Measurements from ENCODE around the gene CACNA1C.

Gene CACNA1C

DNA sequence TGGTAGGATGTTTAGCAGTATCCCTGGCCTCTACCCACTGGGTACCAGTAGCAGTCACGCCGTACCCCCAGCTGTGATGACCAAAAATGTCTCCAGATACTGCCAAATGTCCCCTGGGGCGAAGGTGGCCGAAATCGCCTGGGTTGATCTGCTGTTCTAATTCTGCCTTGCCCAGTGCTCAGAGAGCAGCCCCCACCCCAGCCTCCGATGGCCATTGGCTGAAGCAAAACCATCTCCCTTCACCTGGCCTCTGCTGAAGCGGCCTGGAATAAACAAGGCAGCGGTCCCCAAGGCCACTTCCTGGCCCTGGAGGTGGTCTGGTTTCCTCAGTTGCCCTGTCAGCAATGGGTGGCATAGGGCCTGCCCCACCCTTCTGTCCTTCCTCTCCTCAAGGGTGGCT lies 298.4 kb downstream of the CACNA1C start:
- no peak for DNase-seq

DNA sequence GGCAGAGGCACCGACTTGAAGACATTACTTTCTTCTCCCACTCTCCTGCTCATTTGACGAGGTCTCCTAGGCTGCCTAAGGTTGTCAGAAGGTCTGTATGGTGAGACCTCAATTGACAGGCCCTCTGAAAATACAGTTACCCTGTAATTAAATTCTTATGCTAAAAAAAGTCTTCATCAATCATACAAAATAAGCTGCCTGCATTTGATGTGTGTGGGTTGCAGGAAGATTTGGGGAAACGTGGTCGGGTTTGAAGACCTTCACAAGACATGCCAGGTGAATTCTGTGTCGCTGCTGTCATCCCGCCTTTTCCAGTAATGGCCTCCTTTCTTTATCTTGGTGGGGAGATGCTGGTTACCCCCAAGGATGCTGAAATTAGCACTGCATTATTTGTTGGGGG lies 299.4 kb downstream of the CACNA1C start:
- no peak for DNase-seq

GRCh38 chr12:2353281-2353680 lies 300.5 kb downstream of the CACNA1C start:
- no peak for DNase-seq

DNA sequence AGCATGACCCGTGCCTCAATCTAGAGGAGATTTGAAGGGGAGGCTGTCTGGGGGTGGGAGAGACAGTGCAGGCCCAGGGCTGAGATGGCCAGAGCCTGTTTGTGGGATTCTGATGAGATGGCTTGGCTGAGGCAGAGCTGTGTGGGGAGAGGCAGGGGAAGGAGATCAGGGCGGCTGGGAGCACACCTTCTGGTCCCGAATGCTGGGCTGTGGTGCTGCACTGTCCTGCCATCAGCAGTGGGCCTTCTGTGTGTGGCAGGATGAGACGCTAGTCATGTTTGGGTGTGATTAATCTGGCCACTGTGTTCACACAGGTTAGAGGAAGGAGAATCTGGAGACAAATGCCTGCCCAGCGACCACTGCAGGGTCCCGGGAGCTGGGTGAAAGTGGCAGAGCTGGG lies 300.9 kb downstream of the CACNA1C start:
- DNase-seq = no peak

GRCh38 chr12:2354151-2354991 lies 301.6 kb downstream of the CACNA1C start:
- DNase-seq = no peak

DNA sequence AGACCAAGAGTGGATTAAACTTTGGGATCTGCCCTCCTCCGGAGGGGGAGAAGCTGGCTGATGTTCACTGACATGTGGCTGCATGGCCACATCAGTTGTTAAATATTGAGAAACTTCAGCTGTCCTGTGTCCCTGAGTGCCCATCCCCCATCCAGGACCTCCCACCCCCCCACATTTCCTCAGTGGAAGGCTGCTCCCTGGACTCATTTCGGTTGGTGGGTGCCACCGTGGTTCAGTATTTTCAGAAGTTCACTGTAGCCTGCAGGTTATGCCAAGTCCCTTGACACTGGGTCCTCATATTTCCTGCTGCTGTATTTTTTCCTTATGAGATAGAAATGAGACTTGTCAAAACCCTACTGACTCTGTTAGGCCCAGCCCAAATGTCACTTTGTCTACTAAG lies 302.4 kb downstream of the CACNA1C start:
- no peak for DNase-seq

- DNase-seq = no peak
Observed at GRCh38 chr12:2355604-2356003, 302.8 kb downstream of the CACNA1C start.

- DNase-seq = no peak
Observed at GRCh38 chr12:2356601-2357125, 303.9 kb downstream of the CACNA1C start.

- DNase-seq = no peak
Observed at GRCh38 chr12:2358986-2359658, 306.3 kb downstream of the CACNA1C start.

- DNase-seq = no peak
Observed at GRCh38 chr12:2359725-2360629, 307.2 kb downstream of the CACNA1C start.

- no peak for DNase-seq
Observed at GRCh38 chr12:2360630-2361170, 307.9 kb downstream of the CACNA1C start.

- DNase-seq = no peak
Observed at GRCh38 chr12:2363836-2364609, 311.2 kb downstream of the CACNA1C start.

- DNase-seq = no peak
Observed at GRCh38 chr12:2364631-2365051, 311.9 kb downstream of the CACNA1C start.

DNA sequence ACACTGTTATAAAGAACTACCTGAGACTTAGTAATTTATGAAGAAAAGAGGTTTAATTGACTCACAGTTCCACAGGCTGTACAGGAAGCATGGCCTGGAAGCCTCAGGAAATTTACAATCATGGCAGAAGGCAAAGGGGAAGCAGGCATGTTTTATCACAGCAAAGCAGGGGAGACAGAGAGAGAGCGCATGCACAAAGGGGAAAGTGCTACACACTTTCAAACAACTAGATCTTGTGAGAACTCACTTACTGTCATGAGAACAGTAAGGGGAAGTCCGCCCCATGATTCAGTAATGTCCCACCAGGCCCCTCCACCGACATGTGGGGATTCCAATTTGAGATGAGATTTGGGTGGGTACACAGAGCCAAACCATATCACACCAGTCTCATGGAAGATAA lies 313.9 kb downstream of the CACNA1C start:
- DNase-seq = no peak

DNA sequence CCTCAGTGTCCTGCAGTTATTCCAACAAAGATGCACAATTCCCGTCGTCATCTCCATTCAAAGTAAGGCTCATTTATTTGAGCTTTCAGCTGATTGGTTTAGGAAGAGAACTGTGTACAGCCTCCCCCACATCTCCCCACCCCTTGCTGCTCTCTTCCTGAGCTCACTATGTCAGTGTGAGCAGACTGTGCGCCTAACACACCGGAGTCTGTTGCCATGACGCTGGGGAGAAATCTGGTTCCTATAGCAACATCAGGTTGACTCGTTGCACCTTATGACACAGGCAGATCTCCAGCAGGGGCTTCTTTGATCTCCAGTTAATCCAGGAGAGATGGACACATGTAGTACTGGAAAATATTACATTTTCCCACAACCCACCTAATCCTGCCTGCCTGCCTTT lies 319.4 kb downstream of the CACNA1C start:
- no peak for DNase-seq

DNA sequence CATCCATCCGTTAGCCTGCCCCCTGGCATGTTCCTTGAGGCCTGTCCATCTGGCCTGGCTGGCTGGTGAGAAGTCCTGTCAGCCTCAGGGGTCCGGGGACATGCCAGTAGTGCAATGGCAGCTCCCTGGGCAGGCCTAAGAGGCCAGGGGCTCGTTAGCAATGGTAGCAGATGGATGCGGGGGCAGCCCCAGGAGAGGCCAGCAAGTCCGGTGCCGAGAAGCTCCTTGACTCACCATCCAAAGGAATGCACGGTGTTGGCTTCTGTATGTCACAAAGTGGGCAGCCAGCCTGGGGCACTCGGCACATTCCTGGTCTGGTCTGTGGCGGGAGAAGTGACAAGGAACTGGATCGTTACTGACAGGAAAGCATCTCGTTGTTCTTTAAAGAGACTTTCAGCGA lies 319.9 kb downstream of the CACNA1C start:
- DNase-seq = no peak

DNA sequence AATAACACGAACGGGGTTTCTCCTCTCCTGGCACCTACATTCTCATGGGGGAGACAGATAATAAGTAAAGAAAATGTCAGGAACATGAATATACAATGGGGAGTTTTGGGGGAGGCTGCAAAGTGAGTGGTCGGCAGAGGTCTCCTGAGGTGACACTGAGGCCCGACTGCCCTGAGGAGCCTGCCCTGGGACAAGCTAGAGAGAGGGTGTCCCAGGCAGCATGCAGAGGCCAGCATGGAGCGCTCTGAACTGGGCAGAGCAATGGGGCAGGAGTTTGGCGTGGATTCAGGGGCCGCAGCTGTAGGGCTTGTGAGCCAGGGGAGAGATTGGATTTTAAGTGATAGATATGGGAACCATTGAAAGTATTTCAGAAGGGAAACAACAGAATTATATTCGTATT lies 320.5 kb downstream of the CACNA1C start:
- DNase-seq = no peak

GRCh38 chr12:2374092-2374906 lies 321.5 kb downstream of the CACNA1C start:
- no peak for DNase-seq

DNA sequence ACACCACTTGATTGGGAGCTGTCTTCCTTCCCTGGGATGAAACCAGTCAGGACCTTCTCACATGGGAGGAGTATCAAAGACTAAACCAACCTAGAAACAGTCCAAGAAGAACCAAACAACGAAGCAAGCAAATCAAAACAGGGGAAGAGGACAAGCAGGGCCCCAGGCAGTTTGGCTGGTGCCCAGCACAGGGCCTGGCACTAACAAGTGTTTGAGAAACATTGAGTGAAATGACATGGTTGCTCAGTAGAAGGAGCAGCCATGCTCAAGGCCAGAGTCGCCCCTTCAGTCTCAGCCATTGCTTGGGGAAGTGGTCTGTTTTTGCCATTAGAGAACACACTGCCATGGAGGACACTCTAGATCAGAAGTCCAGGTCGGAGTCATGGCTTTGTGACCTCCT lies 323.1 kb downstream of the CACNA1C start:
- DNase-seq = no peak

DNA sequence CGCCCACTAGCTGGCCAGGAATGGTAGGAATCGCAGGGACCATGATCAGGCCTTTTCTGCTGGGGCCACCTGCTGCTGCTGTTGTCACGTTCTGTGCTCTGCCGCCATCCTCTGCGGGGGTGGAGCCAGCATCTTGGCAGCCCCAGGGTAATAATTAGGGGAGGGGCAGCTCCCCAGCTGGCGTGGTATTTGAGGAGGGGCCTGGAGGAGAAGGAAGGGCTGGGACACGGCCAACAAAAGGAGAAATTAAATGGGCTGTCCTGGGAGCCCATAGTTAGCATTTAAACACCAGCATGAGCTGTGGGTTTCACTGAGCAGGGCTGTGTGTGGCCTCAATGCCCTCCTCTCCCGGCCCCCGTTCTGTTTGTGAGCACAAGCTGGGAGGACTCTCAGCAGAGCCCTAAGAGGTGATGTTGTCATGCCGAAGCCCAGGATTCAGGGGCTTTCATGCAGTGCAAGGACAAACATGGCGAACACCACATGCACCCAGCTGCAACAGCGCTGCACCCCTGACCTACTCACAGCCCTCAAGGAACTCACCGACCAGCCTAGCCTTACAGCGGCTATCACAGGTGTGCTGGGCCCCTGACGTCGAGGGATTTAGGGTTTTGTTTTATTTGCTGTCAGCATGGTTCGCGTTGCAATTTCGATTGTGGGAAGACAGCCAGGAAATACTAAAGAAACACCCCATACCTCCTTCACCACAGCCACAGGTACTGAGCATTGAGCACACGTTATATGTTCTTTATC lies 324.3 kb downstream of the CACNA1C start:
- no peak for DNase-seq
